H9 (cell line): ENCODE results near the gene IL6R. TPM values are rescaled to one million over a fixed set of nuclear protein-coding genes. Genes with fewer than 3 reads are reported as not detected.

Source experiments
- DNase-seq: peaks from one replicate; pipeline ENCODE4 v3.0.0-alpha.2; 2017
- H2AFZ ChIP-seq: one replicate; pipeline ENCODE4 v1.6.1; 2013; ENCODE audit warnings: mild to moderate bottlenecking, low read length, control low read depth, moderate library complexity
- H2AK5ac ChIP-seq: 2 replicates; pipeline ENCODE4 v1.6.1; 2013; ENCODE audit warnings: low read length, control low read depth, mixed read lengths; ENCODE audit not compliant: insufficient read length
- H2BK120ac ChIP-seq: one replicate; pipeline ENCODE4 v1.6.1; 2013; ENCODE audit warnings: low read depth, mild to moderate bottlenecking, low read length, control low read depth, inconsistent platforms; ENCODE audit not compliant: poor library complexity, severe bottlenecking
- H2BK12ac ChIP-seq: 2 replicates; pipeline ENCODE4 v1.6.1; 2013; ENCODE audit warnings: low read length, control low read depth, mixed read lengths, low read depth; ENCODE audit not compliant: insufficient read length
- H2BK15ac ChIP-seq: 2 replicates; pipeline ENCODE4 v1.6.1; 2013; ENCODE audit warnings: low read depth, low read length, control low read depth
- H2BK20ac ChIP-seq: one replicate; pipeline ENCODE4 v1.6.1; 2013; ENCODE audit warnings: low read depth, mild to moderate bottlenecking, low read length, control low read depth, inconsistent platforms; ENCODE audit not compliant: poor library complexity, severe bottlenecking
- H2BK5ac ChIP-seq: 2 replicates; pipeline ENCODE4 v1.6.1; 2013; ENCODE audit warnings: low read length, control low read depth, mixed read lengths; ENCODE audit not compliant: insufficient read length
- H3K14ac ChIP-seq: 2 replicates; pipeline ENCODE4 v1.6.1; 2013; ENCODE audit warnings: low read length, control low read depth; ENCODE audit not compliant: insufficient read depth
- H3K18ac ChIP-seq: 2 replicates; pipeline ENCODE4 v1.6.1; 2013; ENCODE audit warnings: low read depth, mild to moderate bottlenecking, mixed read lengths, low read length, control low read depth; ENCODE audit not compliant: insufficient read length
- H3K23ac ChIP-seq: 2 replicates; pipeline ENCODE4 v1.6.1; 2013; ENCODE audit warnings: low read length, control low read depth, mixed read lengths, low read depth; ENCODE audit not compliant: insufficient read length
- H3K23me2 ChIP-seq: 2 replicates; pipeline ENCODE4 v1.6.1; 2013; ENCODE audit warnings: low read depth, mild to moderate bottlenecking, mixed read lengths, low read length, control low read depth; ENCODE audit not compliant: insufficient read length, poor library complexity, severe bottlenecking
- H3K27ac ChIP-seq: 2 replicates; pipeline ENCODE4 v1.5.1; 2013; ENCODE audit warnings: low read length, control low read depth, mixed read lengths, low read depth; ENCODE audit not compliant: insufficient read length
- H3K27me3 ChIP-seq: 2 replicates; pipeline ENCODE4 v1.6.1; 2013; ENCODE audit warnings: low read length, control low read depth, inconsistent platforms; ENCODE audit not compliant: insufficient read depth
- H3K4ac ChIP-seq: 2 replicates; pipeline ENCODE4 v1.6.1; 2013; ENCODE audit warnings: low read depth, mild to moderate bottlenecking, control low read depth, inconsistent platforms, low read length, moderate library complexity
- H3K4me1 ChIP-seq: 2 replicates; pipeline ENCODE4 v1.6.1; 2013; ENCODE audit warnings: low read length, control low read depth, inconsistent platforms; ENCODE audit not compliant: insufficient read depth
- H3K4me2 ChIP-seq: 2 replicates; pipeline ENCODE4 v1.6.1; 2013; ENCODE audit warnings: low read length, control low read depth, mixed read lengths; ENCODE audit not compliant: insufficient read length, insufficient read depth
- H3K56ac ChIP-seq: 2 replicates; pipeline ENCODE4 v1.6.1; 2013; ENCODE audit warnings: low read depth, mild to moderate bottlenecking, mixed read lengths, low read length, control low read depth; ENCODE audit not compliant: insufficient read length
- H3K79me1 ChIP-seq: 2 replicates; pipeline ENCODE4 v1.6.1; 2013; ENCODE audit warnings: low read depth, mild to moderate bottlenecking, moderate library complexity, low read length, control low read depth, inconsistent platforms; ENCODE audit not compliant: insufficient read depth, poor library complexity, severe bottlenecking
- H3K79me2 ChIP-seq: 2 replicates; pipeline ENCODE4 v1.6.1; 2013; ENCODE audit warnings: low read length, control low read depth, inconsistent platforms; ENCODE audit not compliant: insufficient read depth
- H3K9ac ChIP-seq: 2 replicates; pipeline ENCODE4 v1.6.1; 2013; ENCODE audit warnings: low read length, control low read depth, mixed read lengths; ENCODE audit not compliant: insufficient read length; ENCODE audit errors: extremely low read depth
- H3K9me3 ChIP-seq: one replicate; pipeline ENCODE4 v1.6.1; 2013; ENCODE audit warnings: low read depth, low read length, inconsistent platforms; ENCODE audit not compliant: control insufficient read depth
- H3T11ph ChIP-seq: one replicate; pipeline ENCODE4 v1.6.1; 2013; ENCODE audit warnings: mild to moderate bottlenecking, low read length, control low read depth, inconsistent platforms
- H4K20me1 ChIP-seq: one replicate; pipeline ENCODE4 v1.6.1; 2013; ENCODE audit not compliant: control insufficient read depth, insufficient read length, insufficient read depth
- H4K5ac ChIP-seq: 2 replicates; pipeline ENCODE4 v1.6.1; 2013; ENCODE audit warnings: low read depth, mild to moderate bottlenecking, mixed read lengths, low read length, control low read depth; ENCODE audit not compliant: insufficient read length
- H4K8ac ChIP-seq: replicated peaks from 2 replicates; pipeline ENCODE4 v1.6.1; 2013; ENCODE audit warnings: low read length, control low read depth, mixed read lengths, low read depth; ENCODE audit not compliant: insufficient read length
- H4K91ac ChIP-seq: 2 replicates; pipeline ENCODE4 v1.6.1; 2013; ENCODE audit warnings: low read depth, mild to moderate bottlenecking, moderate library complexity, mixed read lengths, low read length, control low read depth; ENCODE audit not compliant: insufficient read length
- H3K27ac Mint-ChIP-seq, 3 experiments: 2 replicates in 2 of 3; 3 replicates in 1 of 3; pipeline ENCODE4 v1.8.0; 2020 to 2021; ENCODE audit warnings: mixed read lengths in 3 of 3, mild to moderate bottlenecking in 1 of 3, moderate library complexity in 1 of 3
- H3K27me3 Mint-ChIP-seq: 2 replicates; pipeline ENCODE4 v1.8.0; 2021; ENCODE audit warnings: low read depth, mild to moderate bottlenecking, moderate library complexity, mixed read lengths
- H3K36me3 Mint-ChIP-seq, 3 experiments: 2 replicates in 2 of 3; 3 replicates in 1 of 3; pipeline ENCODE4 v1.8.0; 2020 to 2021; ENCODE audit warnings: low read depth in 3 of 3, mixed read lengths in 3 of 3; ENCODE audit not compliant: insufficient read depth in 1 of 3
- H3K4me1 Mint-ChIP-seq, 2 experiments: 2 replicates each; pipeline ENCODE4 v1.8.0; 2020; ENCODE audit warnings: mixed read lengths in 2 of 2
- H3K4me3 Mint-ChIP-seq, 2 experiments: 2 replicates in 1 of 2; 3 replicates in 1 of 2; pipeline ENCODE4 v1.8.0; 2020 to 2021; ENCODE audit warnings: mild to moderate bottlenecking in 2 of 2, mixed read lengths in 2 of 2, moderate library complexity in 1 of 2
- H3K9me3 Mint-ChIP-seq, 2 experiments: 2 replicates in 1 of 2; 3 replicates in 1 of 2; pipeline ENCODE4 v1.8.0; 2020; ENCODE audit warnings: mild to moderate bottlenecking in 2 of 2, mixed read lengths in 2 of 2, moderate library complexity in 1 of 2
- CTCF ChIP-seq: fragments of 200-600 bp; sonication (generic); conservative IDR thresholded peaks from 3 replicates; pipeline ENCODE4 v1.8.0; 2021; ENCODE audit warnings: antibody characterized with exemption, mild to moderate bottlenecking
- WGBS: extraction: QIAGEN DNeasy Blood & Tissue Kit; methylation state at CpG from one replicate; pipeline ENCODE4 v1.1.7; 2013; ENCODE audit warnings: missing lambda C conversion rate, low lambda C conversion rate, mixed read lengths; ENCODE audit not compliant: insufficient read length; ENCODE audit errors: extremely low coverage; 5-methylcytosine and 5-hydroxymethylcytosine counted together
- total RNA-seq: library from RNA; stranded (reverse); gene quantifications from 2 replicates; pipeline ENCODE4 v1.2.1, GENCODE V29; 2021

IL6R gene
- total RNA-seq, 1 experiment from 2014 or later, result 1.7 TPM

- Histone ChIP-seq H3K56ac (no peak overlapping the region), H3K27me3 (no peaks in the 10 kb centered on the region), H2BK15ac (no peak overlapping the region), H2BK5ac (no peak overlapping the region), H3K27ac (no peak overlapping the region), H3K23me2 (no peaks in the 10 kb centered on the region), H3K9me3 (no peaks in the 10 kb centered on the region), H3K4me2 (no peak overlapping the region), H3K14ac (no peak overlapping the region), H2AFZ (no peak overlapping the region), H4K20me1 (peaks cover 3% of the 10 kb centered on the region), H4K8ac (no peak overlapping the region), H3T11ph (no peak overlapping the region), H3K79me2 (no peaks in the 10 kb centered on the region), H3K23ac (no peak overlapping the region), H2BK20ac (no peak overlapping the region), H3K4me1 (no peaks in the 10 kb centered on the region), H2AK5ac (no peak overlapping the region), H3K18ac (no peak overlapping the region), H3K4ac (no peak overlapping the region), H4K5ac (no peak overlapping the region), H2BK120ac (no peak overlapping the region), H4K91ac (no peak overlapping the region), H3K9ac (no peak overlapping the region), H3K79me1 (no peaks in the 10 kb centered on the region), H2BK12ac (no peak overlapping the region)
- H3K4me1 Mint-ChIP-seq, result peaks cover 3 to 5% of the 10 kb centered on the region in 2 experiments; a peak in 3 of 4 replicates
- no CpG with 5 or more reads among the region's 14 CpGs for WGBS
- no peaks in the 10 kb centered on the region for H3K9me3 Mint-ChIP-seq
- H3K27me3 Mint-ChIP-seq, result no peaks in the 10 kb centered on the region
- H3K4me3 Mint-ChIP-seq, result no peak overlapping the region
- no peak overlapping the region for H3K27ac Mint-ChIP-seq
- no peak for TF ChIP-seq CTCF
- no peak for DNase-seq
- H3K36me3 Mint-ChIP-seq, result no peaks in the 10 kb centered on the region
These were observed 79.0 kb downstream of the IL6R start for GRCh38 chr1:154483941-154484803.
